ENCODE measurements around the gene SPEG. TPM values are rescaled to one million over a fixed set of nuclear protein-coding genes. Genes with fewer than 3 reads are reported as not detected.

Gene SPEG
- total and polyA plus RNA-seq, 4 experiments from 2014 or later = 0.15 to 9.0 (median 4.5) TPM

DNA sequence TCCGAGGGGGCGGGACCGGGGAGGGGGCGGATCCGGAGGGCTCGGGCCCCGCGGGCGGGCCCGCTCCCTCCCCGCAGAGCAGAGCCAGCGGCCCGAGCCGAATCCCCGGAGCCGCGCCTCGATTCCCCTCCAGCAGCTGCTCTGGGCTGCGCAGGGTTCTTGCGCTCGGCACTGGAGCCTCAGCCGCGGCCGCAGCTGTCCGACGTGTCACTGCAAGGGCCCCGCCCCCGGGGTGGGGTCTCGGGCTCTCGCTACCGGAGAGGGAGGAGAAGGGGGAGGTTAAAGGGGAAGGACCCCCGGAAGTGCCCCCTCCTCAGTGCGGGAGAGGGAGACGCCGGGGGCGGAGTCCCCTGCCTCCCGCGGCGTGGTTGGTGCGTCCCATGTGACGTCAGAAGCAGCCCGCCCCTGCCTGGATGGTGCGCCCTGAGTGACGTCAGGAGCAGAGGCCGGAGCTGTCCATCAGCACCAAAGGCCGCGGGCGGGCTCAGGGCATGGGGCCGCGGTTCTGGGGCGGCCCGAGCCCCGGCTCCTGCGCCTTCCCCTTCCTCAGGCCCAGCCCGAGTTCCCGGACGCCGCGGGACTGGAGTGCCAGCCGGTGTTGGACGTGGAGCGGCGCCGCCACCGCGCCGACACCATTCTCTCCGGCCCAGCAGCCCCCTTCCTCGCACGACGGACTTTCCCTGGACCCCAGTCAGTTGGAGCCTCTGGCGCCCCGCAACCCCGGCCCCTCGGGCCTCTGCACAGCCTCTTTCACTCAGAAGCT is 109.1 kb downstream of the SPEG start, which contains the start of the genes CHPF and TMEM198:
Gene CHPF (minus strand): TSS at position 214 of the 763 bp plus-strand sequence. CDS start 271 bp downstream, outside the sequence.
Gene TMEM198 (plus strand): TSS at position 433 of the 763 bp plus-strand sequence. CDS start 700 bp downstream, outside the sequence.
- peak; percentile 90 to 95 (median 91) for DNase-seq
- Histone ChIP-seq H3K27ac (ENCODE audit: low read depth, low read length) (peak within 1 kb of the TSS; percentile 62), H3K36me3 (ENCODE audit: insufficient read depth, low read length) (no peaks in the 10 kb centered on the region), H3K27me3 (ENCODE audit: insufficient read depth, low read length) (no peaks in the 10 kb centered on the region), H3K4me1 (ENCODE audit: insufficient read depth, low read length) (peaks cover 21% of the 10 kb centered on the region), H3K9me3 (ENCODE audit: control insufficient read depth in 1 of 2, low read length in 2 of 2) (no peaks in the 10 kb centered on the region), H3K4me3 (ENCODE audit: low read length in 2 of 2) (peak within 1 kb of the TSS; percentile 29 to 75)
- ChIA-PET CTCF (ENCODE audit: partially characterized antibody) (interaction anchor here (0.7 to 8.5 kb wide), 7 partner anchors 9 to 99 kb away, joined by 3 to 73 read pairs (median 5); partner anchors contain the start of gene STK11IP), POLR2A (ENCODE audit: partially characterized antibody) (interaction anchor here (0.5 to 5.0 kb wide), 7 partner anchors 8 to 1314 kb away, joined by 3 to 27 read pairs (median 5); partner anchors contain the start of genes GMPPA, OBSL1 and STK11IP)
- intact Hi-C loops (cut with micrococcal nuclease) = loop anchor here (1.0 to 5.0 kb wide), 5 partner anchors 9 to 266 kb away; partner anchors contain the start of genes DNAJB2, GMPPA and STK11IP
- Mint-ChIP-seq H3K36me3 (peaks cover 0 to 10% of the 10 kb centered on the region in 2 donors), H3K27me3 (peaks cover 7 to 10% of the 10 kb centered on the region in 2 donors), H3K9me3 (peaks cover 0 to under 1% (median 0%) of the 10 kb centered on the region in 8 donors), H3K4me1 (peaks cover 15 to 34% (median 23%) of the 10 kb centered on the region in 4 donors), H3K4me3 (peak within 1 kb of the TSS; percentile 84 to 92 (median 90)), H3K27ac (peak within 1 kb of the TSS; percentile 84 to 93 (median 92))

DNA sequence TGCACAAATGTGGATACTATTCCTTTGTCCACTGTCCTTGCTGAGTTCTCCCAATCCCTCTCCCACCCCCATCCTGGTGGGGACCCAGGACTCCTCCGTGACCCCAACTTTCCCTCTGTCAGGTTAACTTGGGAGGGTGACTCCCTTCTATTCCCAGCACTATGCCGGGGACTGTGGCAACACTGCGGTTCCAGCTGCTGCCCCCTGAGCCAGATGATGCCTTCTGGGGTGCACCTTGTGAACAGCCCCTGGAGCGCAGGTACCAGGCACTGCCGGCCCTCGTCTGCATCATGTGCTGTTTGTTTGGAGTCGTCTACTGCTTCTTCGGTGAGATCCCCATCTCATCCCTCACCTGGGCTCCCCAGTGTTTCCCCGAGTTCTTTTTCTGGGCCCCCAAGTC is 109.9 kb downstream of the SPEG start:
- H3K4me3 ChIP-seq (ENCODE audit: low read length in 2 of 2) = no peak overlapping the region
- H3K4me1 ChIP-seq (ENCODE audit: insufficient read depth, low read length) = peaks cover 21% of the 10 kb centered on the region
- H3K9me3 ChIP-seq (ENCODE audit: control insufficient read depth in 1 of 2, low read length in 2 of 2) = no peaks in the 10 kb centered on the region
- no peak overlapping the region for H3K27ac ChIP-seq (ENCODE audit: low read depth, low read length)
- Mint-ChIP-seq H3K4me1 (peaks cover 15 to 34% (median 23%) of the 10 kb centered on the region in 4 donors), H3K27me3 (peaks cover 10 to 13% of the 10 kb centered on the region in 2 donors), H3K27ac (peak overlapping the region; percentile 73 to 93 (median 91)), H3K4me3 (peak overlapping the region; percentile 82 to 91 (median 88)), H3K36me3 (peaks cover 0 to 10% of the 10 kb centered on the region in 2 donors), H3K9me3 (peaks cover 0 to 1% (median 0%) of the 10 kb centered on the region in 8 donors)
- ChIA-PET CTCF (ENCODE audit: partially characterized antibody) (interaction anchor here (1.2 to 8.5 kb wide), 3 partner anchors 15 to 53 kb away, joined by 3 to 73 read pairs (median 60); partner anchors contain the start of gene STK11IP), POLR2A (ENCODE audit: partially characterized antibody) (interaction anchor here (1.3 to 5.0 kb wide), 4 partner anchors 8 to 53 kb away, joined by 3 to 27 read pairs (median 11); partner anchors contain the start of genes GMPPA and STK11IP)
- intact Hi-C loops (cut with micrococcal nuclease) = loop anchor here (5.0 kb wide), 1 partner anchor 267 kb away; the partner anchor contains the start of gene DNAJB2
- DNase-seq = no peak
- H3K27me3 ChIP-seq (ENCODE audit: insufficient read depth, low read length) = no peaks in the 10 kb centered on the region
- no peaks in the 10 kb centered on the region for H3K36me3 ChIP-seq (ENCODE audit: insufficient read depth, low read length)

DNA sequence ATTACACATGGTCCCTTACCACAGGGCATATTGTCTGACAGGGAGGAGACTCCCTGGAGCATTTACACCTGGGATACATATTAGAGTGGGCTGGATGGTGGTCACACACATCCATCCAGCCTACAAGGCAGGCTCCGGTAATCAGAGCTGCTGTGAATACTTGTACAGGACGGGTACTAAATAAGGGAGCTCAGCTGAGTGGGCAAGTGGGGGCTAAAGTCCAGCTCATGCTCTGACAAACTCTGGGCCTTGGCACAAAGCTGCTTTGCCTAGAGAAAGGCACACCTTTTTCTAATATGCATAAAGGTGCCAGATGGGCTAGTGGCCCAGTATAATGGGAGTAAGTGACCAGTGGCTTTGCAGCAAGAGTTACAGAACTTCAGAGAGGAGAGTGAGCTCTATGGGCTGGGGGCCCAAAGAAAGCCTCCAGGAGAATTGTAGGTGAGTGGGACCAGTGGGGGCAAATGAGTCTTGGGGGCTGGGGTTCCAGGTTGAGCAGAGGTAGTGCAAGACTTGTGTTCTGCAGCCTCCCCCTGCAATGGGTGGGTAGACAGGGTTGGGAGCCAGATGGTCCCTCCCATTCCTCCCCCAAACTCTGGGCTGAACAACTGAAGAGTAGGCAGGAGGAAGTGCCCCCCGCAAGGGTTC is 110.8 kb downstream of the SPEG start:
- ChIA-PET POLR2A (ENCODE audit: partially characterized antibody) (interaction anchor here (5.0 kb wide), 1 partner anchor 48 kb away, joined by 27 read pairs; the partner anchor contains the start of gene GMPPA), CTCF (ENCODE audit: partially characterized antibody) (interaction anchor here (8.5 kb wide), 1 partner anchor 15 kb away, joined by 73 read pairs; no protein-coding TSS in a partner anchor)
- no peaks in the 10 kb centered on the region for H3K27me3 ChIP-seq (ENCODE audit: insufficient read depth, low read length)
- Mint-ChIP-seq H3K27me3 (peaks cover 10 to 18% of the 10 kb centered on the region in 2 donors), H3K36me3 (peaks cover 0 to 10% of the 10 kb centered on the region in 2 donors), H3K4me1 (peaks cover 15 to 34% (median 23%) of the 10 kb centered on the region in 4 donors), H3K4me3 (peak overlapping the region in 5 of 8 donors; percentile 85 to 91 (median 90)), H3K9me3 (peaks cover 0 to 1% (median 0%) of the 10 kb centered on the region in 8 donors), H3K27ac (peak overlapping the region in 4 of 7 donors; percentile 13 to 93 (median 71))
- H3K4me1 ChIP-seq (ENCODE audit: insufficient read depth, low read length) = peaks cover 21% of the 10 kb centered on the region
- no peaks in the 10 kb centered on the region for H3K36me3 ChIP-seq (ENCODE audit: insufficient read depth, low read length)
- no peak for DNase-seq
- H3K4me3 ChIP-seq (ENCODE audit: low read length in 2 of 2) = no peak overlapping the region
- intact Hi-C loops (cut with micrococcal nuclease) = no loop called here
- no peak overlapping the region for H3K27ac ChIP-seq (ENCODE audit: low read depth, low read length)
- H3K9me3 ChIP-seq (ENCODE audit: control insufficient read depth in 1 of 2, low read length in 2 of 2) = no peaks in the 10 kb centered on the region

DNA sequence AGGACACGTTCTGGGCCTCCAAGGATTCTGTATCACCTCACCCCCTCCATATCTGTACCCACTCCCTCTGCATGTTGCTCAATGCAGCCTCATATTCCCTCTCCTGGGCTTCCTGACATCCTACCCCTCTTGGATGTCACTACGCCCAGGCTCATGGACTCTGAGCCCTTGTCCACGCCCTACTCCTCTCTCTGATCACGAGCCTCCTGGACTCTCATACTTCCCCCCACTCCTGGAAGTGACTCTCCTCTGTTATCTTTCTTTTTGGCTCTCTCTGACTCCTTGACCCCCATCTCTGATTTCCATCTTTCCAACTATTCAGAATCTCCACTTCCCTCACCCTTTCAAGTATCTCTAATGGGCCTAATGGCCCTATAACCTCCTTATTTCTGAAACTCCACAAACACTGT is 111.3 kb downstream of the SPEG start:
- ChIA-PET CTCF (ENCODE audit: partially characterized antibody) (interaction anchor here (8.5 kb wide), 1 partner anchor 15 kb away, joined by 73 read pairs; no protein-coding TSS in a partner anchor), POLR2A (ENCODE audit: partially characterized antibody) (no interaction called here)
- no peak for DNase-seq
- intact Hi-C loops (cut with micrococcal nuclease) = no loop called here
- Histone ChIP-seq H3K27me3 (ENCODE audit: insufficient read depth, low read length) (no peaks in the 10 kb centered on the region), H3K4me3 (ENCODE audit: low read length in 2 of 2) (no peak overlapping the region), H3K4me1 (ENCODE audit: insufficient read depth, low read length) (peaks cover 21% of the 10 kb centered on the region), H3K27ac (ENCODE audit: low read depth, low read length) (no peak overlapping the region), H3K36me3 (ENCODE audit: insufficient read depth, low read length) (no peaks in the 10 kb centered on the region), H3K9me3 (ENCODE audit: control insufficient read depth in 1 of 2, low read length in 2 of 2) (no peaks in the 10 kb centered on the region)
- Mint-ChIP-seq H3K4me1 (peaks cover 16 to 33% (median 23%) of the 10 kb centered on the region in 4 donors), H3K36me3 (peaks cover 0 to 10% of the 10 kb centered on the region in 2 donors), H3K27ac (peak overlapping the region in 1 of 7 donors; percentile 69), H3K27me3 (peaks cover 12 to 23% of the 10 kb centered on the region in 2 donors), H3K9me3 (peaks cover 0 to 1% (median 0%) of the 10 kb centered on the region in 8 donors), H3K4me3 (peak overlapping the region in 2 of 8 donors; percentile 4 to 45)

DNA sequence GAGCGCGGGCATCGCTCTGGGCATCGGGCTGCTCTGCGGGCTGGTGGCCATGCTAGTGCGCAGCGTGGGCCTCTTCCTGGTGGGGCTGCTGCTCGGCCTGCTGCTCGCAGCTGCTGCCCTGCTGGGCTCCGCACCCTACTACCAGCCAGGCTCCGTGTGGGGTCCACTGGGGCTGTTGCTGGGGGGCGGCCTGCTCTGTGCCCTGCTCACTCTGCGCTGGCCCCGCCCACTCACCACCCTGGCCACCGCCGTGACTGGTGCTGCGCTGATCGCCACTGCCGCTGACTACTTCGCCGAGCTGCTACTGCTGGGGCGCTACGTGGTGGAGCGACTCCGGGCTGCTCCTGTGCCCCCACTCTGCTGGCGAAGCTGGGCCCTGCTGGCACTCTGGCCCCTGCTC is 113.0 kb downstream of the SPEG start:
- Histone ChIP-seq H3K4me3 (ENCODE audit: low read length in 2 of 2) (no peak overlapping the region), H3K36me3 (ENCODE audit: insufficient read depth, low read length) (no peaks in the 10 kb centered on the region), H3K9me3 (ENCODE audit: control insufficient read depth in 1 of 2, low read length in 2 of 2) (no peaks in the 10 kb centered on the region), H3K27ac (ENCODE audit: low read depth, low read length) (no peak overlapping the region), H3K27me3 (ENCODE audit: insufficient read depth, low read length) (peaks cover 6% of the 10 kb centered on the region), H3K4me1 (ENCODE audit: insufficient read depth, low read length) (peaks cover 23% of the 10 kb centered on the region)
- Mint-ChIP-seq H3K27ac (no peak overlapping the region), H3K27me3 (peaks cover 15 to 30% of the 10 kb centered on the region in 2 donors), H3K4me3 (no peak overlapping the region), H3K9me3 (peaks cover 0 to 1% (median 0%) of the 10 kb centered on the region in 8 donors), H3K36me3 (peaks cover 0 to 8% of the 10 kb centered on the region in 2 donors), H3K4me1 (peaks cover 12 to 23% (median 13%) of the 10 kb centered on the region in 4 donors)
- POLR2A ChIA-PET (ENCODE audit: partially characterized antibody) = no interaction called here
- no peak for DNase-seq
- CTCF ChIA-PET (ENCODE audit: partially characterized antibody) = interaction anchor here (2.3 kb wide), 1 partner anchor 13 kb away, joined by 20 read pairs; no protein-coding TSS in a partner anchor
- intact Hi-C loops (cut with micrococcal nuclease) = no loop called here
